22Rv1 (cell line): ENCODE measurements around the gene CDC73.

Experiments
- ZFX ChIP-seq: fragments of 450-650 bp; IDR thresholded peaks from 2 replicates; pipeline ENCODE4 v1.6.1; 2017; ENCODE audit warnings: antibody characterized with exemption, borderline replicate concordance
- TF ChIP-seq, protein P1 (sequence below): fragments of 450-650 bp; IDR thresholded peaks from 2 replicates; pipeline ENCODE4 v1.5.1; 2017; ENCODE audit warnings: mild to moderate bottlenecking

DNA sequence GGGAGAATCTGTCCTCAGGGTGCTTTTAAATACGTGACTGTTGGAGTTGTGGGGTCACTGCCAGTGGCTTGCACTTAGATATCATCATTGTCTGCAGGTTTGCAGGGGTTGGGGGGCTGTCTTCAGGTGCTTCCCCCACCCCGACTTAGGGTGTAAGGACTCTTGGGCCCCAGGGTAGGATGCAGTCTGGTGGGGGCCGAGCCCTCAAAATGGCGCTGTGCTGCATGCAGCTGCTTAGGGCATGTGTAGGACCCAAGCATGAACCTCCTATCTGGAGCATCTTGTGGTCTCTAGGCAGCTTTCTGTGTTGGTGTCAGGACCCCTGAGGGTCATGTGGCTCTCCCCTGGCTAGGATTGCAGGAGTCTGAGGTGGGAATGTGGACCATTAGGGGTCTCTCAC, 120.2 kb downstream of the CDC73 start:
- TF ChIP-seq, protein P1, sequence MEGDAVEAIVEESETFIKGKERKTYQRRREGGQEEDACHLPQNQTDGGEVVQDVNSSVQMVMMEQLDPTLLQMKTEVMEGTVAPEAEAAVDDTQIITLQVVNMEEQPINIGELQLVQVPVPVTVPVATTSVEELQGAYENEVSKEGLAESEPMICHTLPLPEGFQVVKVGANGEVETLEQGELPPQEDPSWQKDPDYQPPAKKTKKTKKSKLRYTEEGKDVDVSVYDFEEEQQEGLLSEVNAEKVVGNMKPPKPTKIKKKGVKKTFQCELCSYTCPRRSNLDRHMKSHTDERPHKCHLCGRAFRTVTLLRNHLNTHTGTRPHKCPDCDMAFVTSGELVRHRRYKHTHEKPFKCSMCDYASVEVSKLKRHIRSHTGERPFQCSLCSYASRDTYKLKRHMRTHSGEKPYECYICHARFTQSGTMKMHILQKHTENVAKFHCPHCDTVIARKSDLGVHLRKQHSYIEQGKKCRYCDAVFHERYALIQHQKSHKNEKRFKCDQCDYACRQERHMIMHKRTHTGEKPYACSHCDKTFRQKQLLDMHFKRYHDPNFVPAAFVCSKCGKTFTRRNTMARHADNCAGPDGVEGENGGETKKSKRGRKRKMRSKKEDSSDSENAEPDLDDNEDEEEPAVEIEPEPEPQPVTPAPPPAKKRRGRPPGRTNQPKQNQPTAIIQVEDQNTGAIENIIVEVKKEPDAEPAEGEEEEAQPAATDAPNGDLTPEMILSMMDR, result no peak
- no peak for TF ChIP-seq ZFX
